Dermis microvascular lymphatic vessel endothelial cell (primary cell): ENCODE measurements around the gene TPT1. TPM values are rescaled to one million over a fixed set of nuclear protein-coding genes. Genes with fewer than 3 reads are reported as not detected.

Experiments used
- DNase-seq, 2 donors: peaks; one replicate each; pipeline versions ENCODE4 v3.0.0 to v3.0.0-alpha.2; 2010; ENCODE audit warnings: low read depth in 2 of 2
- total RNA-seq: library from RNA; depleted of rRNA; stranded (reverse); fragments of >200 nt; gene quantifications from 2 replicates; pipeline ENCODE4 v1.2.1, GENCODE V29; 2014

Gene TPT1
- total RNA-seq, 1 donor from 2014 or later: 1,518 TPM

DNA sequence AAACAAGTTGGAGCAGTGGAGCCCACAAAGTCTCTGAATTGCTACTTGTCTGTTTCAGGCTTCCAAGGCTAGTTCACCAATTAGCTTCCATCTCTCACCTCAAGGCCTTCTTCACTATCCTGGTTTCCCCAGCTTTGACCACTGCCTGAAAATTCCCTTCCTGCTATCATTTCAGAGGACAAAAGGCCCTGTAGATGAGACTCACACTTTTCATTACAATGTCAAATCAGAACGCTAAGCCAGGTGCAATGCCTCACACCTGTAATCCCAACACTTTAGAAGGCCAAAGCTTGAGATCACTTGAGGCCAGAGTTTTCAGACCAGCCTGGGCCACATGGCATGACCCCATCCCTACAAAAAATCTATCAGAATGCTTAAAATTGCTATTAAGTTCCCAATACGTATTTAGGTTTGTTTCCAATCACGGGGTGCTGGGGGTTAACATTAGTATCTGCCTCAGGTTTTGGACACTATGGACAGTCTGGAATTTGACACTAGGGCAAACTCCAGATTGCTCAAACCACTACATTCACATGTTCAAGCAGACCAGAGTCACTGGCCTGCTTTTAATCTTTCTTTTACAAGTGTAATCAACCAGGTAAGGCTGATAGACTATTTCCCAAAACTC lies 5.5 kb downstream of the TPT1 start:
- DNase-seq: no peak

GRCh38 chr13:45333977-45334922 lies 6.7 kb downstream of the TPT1 start:
- DNase-seq: peak in 1 of 2 donors; percentile 53

DNA sequence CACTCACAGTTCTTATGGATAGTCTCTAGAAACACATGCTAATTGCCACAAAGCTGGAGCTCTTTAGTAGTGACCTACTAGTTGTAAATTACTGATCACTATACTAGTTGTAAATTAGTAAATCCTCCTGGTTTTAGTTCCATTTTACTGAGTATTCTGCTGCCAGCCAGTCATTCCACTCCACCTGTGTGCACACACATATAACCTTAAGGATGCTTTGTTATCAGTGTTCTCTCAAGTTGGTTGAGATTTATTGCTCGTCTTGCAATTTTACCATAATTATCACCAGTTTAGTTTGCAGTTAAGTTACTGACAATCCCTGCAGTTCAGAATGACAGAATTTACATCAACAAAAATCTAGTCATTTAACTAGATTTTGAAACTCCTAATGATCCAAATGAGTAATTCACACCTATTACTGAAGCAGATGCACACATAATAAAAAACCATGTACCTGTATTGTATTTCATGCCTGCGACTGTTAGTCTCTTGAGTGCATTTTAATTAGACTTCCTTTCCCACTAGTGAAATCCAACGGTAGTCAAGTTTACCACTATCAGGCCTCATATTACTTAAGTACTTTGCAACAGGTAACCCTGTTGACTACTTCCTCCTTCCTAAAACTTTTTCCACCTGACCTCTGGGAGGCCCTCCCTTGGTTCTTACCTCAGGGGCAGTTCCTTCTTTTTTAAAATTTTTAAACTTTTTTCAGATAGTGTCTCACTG lies 7.6 kb downstream of the TPT1 start:
- no peak for DNase-seq

DNA sequence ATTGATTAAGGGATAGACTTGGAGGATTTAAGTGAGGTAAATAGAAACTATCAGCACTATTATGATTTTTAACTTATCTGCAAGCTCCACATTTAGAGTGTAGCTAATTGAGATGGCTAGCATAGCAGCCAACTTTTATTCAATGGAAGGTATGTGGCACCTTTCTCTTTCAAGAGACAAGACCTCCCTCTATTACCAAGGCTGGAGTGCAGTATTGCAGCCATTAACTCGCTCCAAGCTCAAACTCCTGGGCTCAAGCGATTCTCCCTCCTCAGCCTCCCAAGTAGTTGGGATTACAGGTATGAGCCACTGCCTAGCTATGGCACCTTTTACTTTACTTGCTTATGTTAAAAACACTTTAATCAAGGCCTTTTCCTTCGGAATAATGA lies 8.2 kb downstream of the TPT1 start:
- DNase-seq: no peak

- DNase-seq: peak in 1 of 2 donors; percentile 72
These were observed 8.8 kb downstream of the TPT1 start for GRCh38 chr13:45332036-45332830.

DNA sequence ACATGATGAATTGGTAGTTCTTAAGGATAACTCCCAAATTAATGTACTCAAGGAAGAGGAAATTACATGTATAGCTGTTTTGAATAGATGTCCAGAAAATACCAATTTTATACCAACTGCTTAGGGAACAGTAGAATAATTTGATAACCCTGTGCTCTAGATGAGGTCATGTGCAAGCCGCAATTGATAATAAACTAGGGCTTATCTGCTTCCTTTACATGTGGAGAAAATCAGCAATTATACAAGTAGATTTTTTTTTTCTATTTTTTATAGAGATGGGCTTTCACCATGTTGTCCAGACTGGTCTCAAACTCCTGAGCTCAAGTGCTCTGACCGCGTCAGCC lies 9.3 kb downstream of the TPT1 start:
- DNase-seq: no peak

- DNase-seq: no peak
These were observed 9.8 kb downstream of the TPT1 start for GRCh38 chr13:45331123-45331619.

DNA sequence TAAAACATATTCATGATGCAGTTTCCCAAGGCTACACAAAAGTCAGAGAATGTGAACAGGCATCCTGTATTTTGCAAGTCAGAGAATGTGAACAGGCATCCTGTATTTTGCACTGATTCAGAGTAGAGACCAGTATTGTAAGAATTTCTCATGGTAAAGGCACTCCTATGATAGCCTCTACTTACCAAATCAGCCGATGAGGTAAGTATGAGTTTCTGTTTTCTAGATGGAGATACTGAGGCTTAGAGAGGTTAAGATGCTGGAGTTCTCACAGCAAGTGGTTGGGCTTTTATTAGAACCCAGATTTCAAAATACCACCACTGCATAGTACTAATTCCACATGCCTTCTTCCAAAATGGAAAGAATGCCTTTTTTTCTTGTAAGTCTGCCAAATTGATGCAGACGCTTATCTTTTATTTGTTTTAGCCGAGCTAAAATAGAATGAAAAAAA lies 12.3 kb downstream of the TPT1 start:
- DNase-seq: peak in 1 of 2 donors; percentile 29

DNA sequence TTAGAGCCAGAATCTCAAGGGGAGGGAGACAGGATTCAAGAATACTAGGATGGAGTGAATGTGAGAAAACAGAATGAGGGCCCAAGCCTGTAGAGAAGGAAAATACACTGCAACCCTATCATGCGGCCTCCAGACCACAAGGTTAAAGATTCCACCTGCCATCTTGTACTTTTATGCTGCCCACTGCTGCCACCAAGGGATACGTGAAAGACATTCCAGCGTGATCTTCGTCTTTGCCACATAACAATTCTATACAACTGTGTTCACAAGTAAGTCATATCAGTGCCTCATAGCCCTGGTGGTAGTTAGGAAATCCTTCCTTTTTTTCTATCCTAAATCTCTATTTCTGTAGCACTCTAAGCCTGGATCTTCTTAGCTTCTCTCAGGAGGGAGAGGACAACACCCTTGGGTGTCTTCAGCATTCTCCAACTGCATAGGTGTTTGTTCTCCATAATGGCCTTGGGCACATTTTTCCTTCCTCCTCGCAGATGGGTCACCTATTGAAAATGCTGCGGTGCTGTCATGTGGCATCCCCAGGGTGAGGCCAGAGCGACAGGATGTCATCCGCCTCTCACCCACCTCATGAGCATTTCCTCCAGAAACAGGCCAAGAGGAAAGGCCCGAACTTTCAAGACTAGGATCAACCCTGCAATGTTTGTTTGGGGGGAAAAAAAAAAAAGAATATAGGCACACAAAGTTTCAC lies 13.6 kb downstream of the TPT1 start:
- no peak for DNase-seq

DNA sequence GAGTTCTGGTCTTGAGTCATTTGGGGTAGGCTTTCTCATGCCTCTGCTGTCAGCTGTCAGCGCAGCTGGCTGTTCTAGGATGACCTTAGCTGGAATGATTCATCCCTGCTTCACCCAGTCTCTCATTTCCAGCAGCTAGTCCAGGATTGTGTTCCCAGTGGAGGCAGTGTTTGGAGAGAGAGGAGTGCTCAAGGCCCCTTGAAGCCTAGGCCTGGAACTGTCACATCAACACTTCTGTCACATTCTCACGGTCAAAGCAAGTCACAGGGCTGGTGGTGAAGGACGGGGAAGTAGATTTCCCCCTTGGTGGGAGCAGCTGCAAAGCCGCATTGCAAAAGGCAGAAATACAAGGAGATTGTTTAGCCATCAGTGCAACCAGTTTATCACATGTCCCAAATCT lies 15.2 kb downstream of the TPT1 start:
- DNase-seq: peak in 1 of 2 donors; percentile 87

DNA sequence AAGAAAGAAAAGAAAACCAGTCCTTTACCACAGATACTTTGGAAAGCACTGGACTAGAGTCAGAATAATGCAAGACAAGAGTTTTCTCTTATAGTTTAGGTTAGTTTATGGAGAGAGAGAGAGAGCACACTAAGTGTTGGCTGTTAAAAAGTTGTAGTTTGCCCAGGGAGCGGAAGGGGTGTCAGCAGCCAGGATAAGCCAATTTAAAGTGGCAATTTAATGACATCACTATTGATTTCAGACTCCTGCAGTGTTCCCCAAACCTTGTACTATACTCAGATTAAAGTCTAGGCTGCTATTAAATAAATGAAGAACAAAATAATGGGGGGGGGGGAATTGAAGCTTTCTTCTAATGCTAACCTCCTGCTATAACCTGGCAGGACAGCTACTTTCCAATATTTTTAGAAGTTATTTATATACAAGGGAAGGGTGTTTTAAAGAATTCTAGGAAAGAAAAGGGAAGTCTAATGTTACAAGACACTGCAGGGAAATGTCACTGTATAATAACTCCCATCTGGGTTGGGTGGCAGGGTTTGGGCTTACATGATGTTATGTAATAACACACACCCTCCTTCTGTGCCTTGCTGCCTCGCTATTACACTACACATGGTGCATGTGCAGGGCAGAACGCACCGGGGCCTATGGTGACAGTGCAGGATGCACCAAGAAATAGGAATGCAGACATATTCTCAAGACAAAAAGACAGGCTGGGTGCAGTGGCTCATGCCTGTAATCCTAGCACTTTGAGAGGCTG lies 19.9 kb downstream of the TPT1 start:
- DNase-seq: no peak

GRCh38 chr13:45316996-45317395 lies 24.0 kb downstream of the TPT1 start:
- no peak for DNase-seq

DNA sequence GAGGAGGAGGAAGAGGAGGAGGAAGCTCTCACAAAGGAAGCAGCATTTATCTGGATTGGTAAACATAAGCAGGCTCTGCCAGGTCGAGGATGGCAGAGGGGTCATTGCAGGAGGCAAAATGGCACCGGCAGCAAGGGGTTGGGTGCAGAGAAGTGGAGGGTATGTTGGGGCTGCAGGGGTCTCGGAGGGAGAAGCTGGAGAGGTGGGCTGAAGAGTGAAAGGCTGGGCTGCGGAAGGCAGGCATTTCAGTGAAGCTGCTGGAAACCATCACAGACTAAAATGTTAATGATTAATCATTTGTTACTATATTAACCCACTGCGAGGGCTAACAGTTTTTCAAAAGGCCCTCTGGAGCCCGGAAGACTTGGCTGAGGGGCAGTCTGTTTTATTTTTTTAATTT lies 24.6 kb downstream of the TPT1 start:
- DNase-seq: no peak

- DNase-seq: no peak
These were observed 25.3 kb downstream of the TPT1 start for GRCh38 chr13:45315520-45316167.

GRCh38 chr13:45314822-45315221 lies 26.2 kb downstream of the TPT1 start:
- DNase-seq: no peak

DNA sequence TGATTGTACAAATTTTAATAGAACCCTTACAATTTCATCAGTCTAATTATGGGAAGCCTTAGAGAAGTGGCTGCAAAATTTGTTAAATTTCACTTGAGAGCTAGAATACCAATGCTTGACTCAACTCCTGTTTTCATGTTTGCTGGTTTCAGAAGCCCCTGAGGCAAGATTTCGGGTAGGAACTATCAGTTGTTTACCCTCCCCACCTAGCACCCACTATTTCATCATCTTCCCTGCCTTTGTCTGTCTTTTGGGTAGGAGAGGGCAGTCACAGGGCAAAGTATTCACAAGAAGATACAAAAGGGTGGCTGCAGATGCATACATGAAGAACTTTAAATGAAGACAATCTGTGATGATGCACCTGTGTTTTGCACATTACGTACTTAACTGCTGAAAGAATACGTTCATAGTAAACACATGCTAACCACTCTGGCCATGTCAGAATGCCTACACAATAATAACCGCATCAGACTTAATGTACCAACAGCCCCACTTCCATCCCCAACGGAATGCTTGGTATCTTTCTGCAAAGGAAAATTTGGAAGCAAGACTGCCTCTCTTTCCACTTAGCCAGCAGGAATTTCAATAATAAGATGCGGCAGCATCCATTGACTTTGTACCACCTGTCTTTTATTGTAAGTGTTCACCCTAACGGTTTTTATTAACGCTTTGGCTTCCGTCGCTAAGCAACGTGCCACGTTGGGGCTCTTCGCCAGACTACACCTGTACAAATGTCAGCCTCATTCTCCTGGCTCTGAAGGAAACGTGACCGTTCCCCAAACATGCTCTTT lies 30.4 kb downstream of the TPT1 start:
- no peak for DNase-seq

DNA sequence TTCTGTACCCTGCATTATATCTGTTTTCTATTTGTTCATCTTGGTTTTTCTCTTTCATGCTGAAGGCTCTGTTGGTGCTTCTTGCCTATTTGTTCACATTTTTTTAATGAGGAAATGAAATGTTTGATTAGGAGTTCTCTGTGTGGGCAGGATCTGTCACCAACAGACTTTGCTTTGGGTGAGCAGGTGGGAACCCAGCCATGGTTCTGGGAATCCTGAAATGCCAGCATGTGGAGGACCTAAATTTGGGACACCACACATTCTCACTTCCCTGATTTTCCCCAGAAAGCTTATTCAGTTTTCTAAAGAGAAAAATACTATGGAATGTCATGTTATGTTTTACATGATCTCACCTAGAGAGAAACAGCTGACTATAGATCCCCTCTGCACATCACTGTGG lies 34.0 kb downstream of the TPT1 start:
- DNase-seq: no peak

- no peak for DNase-seq
These were observed 35.9 kb downstream of the TPT1 start for GRCh38 chr13:45305079-45305478.

GRCh38 chr13:45303866-45304265 lies 37.1 kb downstream of the TPT1 start:
- no peak for DNase-seq
